Common myeloid progenitor, CD34-positive (primary cell): ENCODE results near the gene CPD.
"Not testable (repeated sequence)": the region's sequence is repeated elsewhere in the genome, so short reads cannot be mapped to it uniquely, and the experiment has no call there.

Experiments
- CTCF ChIA-PET: fragments of 350-600 bp; sonication (Branson Sonifier 250); formaldehyde crosslinking; loops from one replicate; lab custom pipeline; 2021; ENCODE audit warnings: antibody characterized with exemption; lab: Charles Lee
- POLR2A ChIA-PET: fragments of 350-600 bp; sonication (Branson Sonifier 250); formaldehyde crosslinking; loops from one replicate; lab custom pipeline; 2021; ENCODE audit warnings: antibody characterized with exemption; lab: Charles Lee
- DNase-seq, 3 donors: peaks; one replicate each; pipeline versions ENCODE4 v3.0.0 to v3.0.0-alpha.2; 2013
- H3K27ac ChIP-seq, 2 experiments: 1 replicate in 1 of 2; 2 replicates in 1 of 2; pipeline ENCODE4 v1.7.0; 2013; ENCODE audit warnings: inconsistent platforms in 2 of 2, low read length in 2 of 2, mild to moderate bottlenecking in 2 of 2, low read depth in 1 of 2, moderate library complexity in 1 of 2; ENCODE audit not compliant: severe bottlenecking in 2 of 2, insufficient read depth in 1 of 2, poor library complexity in 1 of 2
- H3K27me3 ChIP-seq, 5 experiments: replicated peaks in 2 of 5; 1 replicate in 3 of 5; 2 replicates in 2 of 5; pipeline versions ENCODE4 v1.6.1 to v1.7.0; 2013; ENCODE audit warnings: low read length in 4 of 5, mild to moderate bottlenecking in 2 of 5, moderate library complexity in 2 of 5, inconsistent platforms in 1 of 5; ENCODE audit not compliant: insufficient read depth in 5 of 5, control insufficient read depth in 4 of 5
- H3K36me3 ChIP-seq, 4 experiments: 1 replicate in 2 of 4; 2 replicates in 2 of 4; pipeline versions ENCODE4 v1.6.1 to v1.7.0; 2013; ENCODE audit warnings: low read length in 3 of 4, control low read depth in 1 of 4, mild to moderate bottlenecking in 1 of 4; ENCODE audit not compliant: control insufficient read depth in 4 of 4, insufficient read depth in 4 of 4
- H3K4me1 ChIP-seq, 4 experiments: 1 replicate in 3 of 4; 2 replicates in 1 of 4; pipeline versions ENCODE4 v1.6.1 to v1.7.1; 2013; ENCODE audit warnings: low read length in 3 of 4, mild to moderate bottlenecking in 3 of 4, control low read depth in 1 of 4, inconsistent platforms in 1 of 4, moderate library complexity in 1 of 4; ENCODE audit not compliant: control insufficient read depth in 4 of 4, insufficient read depth in 4 of 4; ENCODE audit errors: control extremely low read depth in 1 of 4
- H3K4me3 ChIP-seq, 7 experiments: 1 replicate in 4 of 7; 2 replicates in 3 of 7; pipeline versions ENCODE4 v1.5.1 to v1.7.0; 2013; ENCODE audit warnings: mild to moderate bottlenecking in 7 of 7, low read length in 6 of 7, moderate library complexity in 6 of 7, inconsistent platforms in 2 of 7, low read depth in 2 of 7, control low read depth in 1 of 7; ENCODE audit not compliant: insufficient read depth in 4 of 7, control insufficient read depth in 1 of 7; ENCODE audit errors: extremely low read depth in 1 of 7
- H3K9me3 ChIP-seq, 5 experiments: 1 replicate in 4 of 5; 2 replicates in 1 of 5; pipeline versions ENCODE4 v1.6.1 to v1.7.1; 2013; ENCODE audit warnings: low read length in 4 of 5, mild to moderate bottlenecking in 2 of 5, inconsistent platforms in 1 of 5, low read depth in 1 of 5, moderate library complexity in 1 of 5; ENCODE audit not compliant: control insufficient read depth in 4 of 5, insufficient read depth in 2 of 5; ENCODE audit errors: control extremely low read depth in 1 of 5
- WGBS: methylation state at CpG from one replicate; pipeline ENCODE4 v1.1.5; 2013; ENCODE audit not compliant: insufficient coverage; 5-methylcytosine and 5-hydroxymethylcytosine counted together

CPD gene

GRCh38 chr17:30418070-30418469, 39.3 kb downstream of the CPD start:
- 86% methylated on average over 1 of the region's 1 CpG for WGBS
- H3K4me3 ChIP-seq, POLR2A ChIA-PET, H3K27me3 ChIP-seq, H3K36me3 ChIP-seq, H3K9me3 ChIP-seq, DNase-seq, H3K27ac ChIP-seq, CTCF ChIA-PET, H3K4me1 ChIP-seq: not testable (repeated sequence)

GRCh38 chr17:30421592-30421991, 42.9 kb downstream of the CPD start:
- Histone ChIP-seq H3K27me3 (no peaks in the 10 kb centered on the region), H3K4me1 (no peaks in the 10 kb centered on the region), H3K9me3 (no peaks in the 10 kb centered on the region), H3K4me3 (no peak overlapping the region), H3K27ac (no peak overlapping the region), H3K36me3 (peaks cover 4 to 18% (median 12%) of the 10 kb centered on the region in 4 experiments)
- ChIA-PET CTCF (interaction anchor here (1.6 kb wide), 1 partner anchor 10 kb away, joined by 3 read pairs; no protein-coding TSS in a partner anchor), POLR2A (no interaction called here)
- DNase-seq = no peak
- 100% methylated on average over 3 of the region's 4 CpGs for WGBS

- H3K27me3 ChIP-seq = no peaks in the 10 kb centered on the region
- H3K36me3 ChIP-seq = peaks cover 4 to 18% (median 13%) of the 10 kb centered on the region in 4 experiments
- no peak overlapping the region for H3K4me3 ChIP-seq
- H3K27ac ChIP-seq = no peak overlapping the region
- DNase-seq = no peak
- no peaks in the 10 kb centered on the region for H3K9me3 ChIP-seq
- POLR2A ChIA-PET = no interaction called here
- H3K4me1 ChIP-seq = no peaks in the 10 kb centered on the region
- CTCF ChIA-PET = no interaction called here
These were observed 43.4 kb downstream of the CPD start for GRCh38 chr17:30422171-30422570.

GRCh38 chr17:30424471-30424870, 45.7 kb downstream of the CPD start:
- POLR2A ChIA-PET = no interaction called here
- Histone ChIP-seq H3K27me3 (no peaks in the 10 kb centered on the region), H3K36me3 (peaks cover 10 to 21% (median 14%) of the 10 kb centered on the region in 4 experiments), H3K27ac (no peak overlapping the region), H3K4me3 (no peak overlapping the region), H3K9me3 (no peaks in the 10 kb centered on the region), H3K4me1 (no peaks in the 10 kb centered on the region)
- 100% methylated on average over 2 of the region's 2 CpGs for WGBS
- CTCF ChIA-PET = no interaction called here
- DNase-seq = no peak

- Histone ChIP-seq H3K4me1 (no peaks in the 10 kb centered on the region), H3K27ac (no peak overlapping the region), H3K27me3 (no peaks in the 10 kb centered on the region), H3K36me3 (peaks cover 10 to 21% (median 15%) of the 10 kb centered on the region in 4 experiments), H3K4me3 (no peak overlapping the region), H3K9me3 (no peaks in the 10 kb centered on the region)
- POLR2A ChIA-PET = interaction anchor here (0.7 kb wide), 1 partner anchor 11 kb away, joined by 3 read pairs; no protein-coding TSS in a partner anchor
- no peak for DNase-seq
- CTCF ChIA-PET = no interaction called here
- WGBS = 95% methylated on average over 2 of the region's 2 CpGs
These were observed 47.6 kb downstream of the CPD start for GRCh38 chr17:30426292-30426691.

- H3K4me1 ChIP-seq = no peaks in the 10 kb centered on the region
- peaks cover 7 to 24% (median 13%) of the 10 kb centered on the region in 4 experiments for H3K36me3 ChIP-seq
- H3K27ac ChIP-seq = no peak overlapping the region
- no CpG with 5 or more reads among the region's 1 CpG for WGBS
- POLR2A ChIA-PET = no interaction called here
- no peak for DNase-seq
- no peak overlapping the region for H3K4me3 ChIP-seq
- no peaks in the 10 kb centered on the region for H3K27me3 ChIP-seq
- CTCF ChIA-PET = no interaction called here
- no peaks in the 10 kb centered on the region for H3K9me3 ChIP-seq
These were observed 48.9 kb downstream of the CPD start for GRCh38 chr17:30427611-30428010.

- no peaks in the 10 kb centered on the region for H3K9me3 ChIP-seq
- no peaks in the 10 kb centered on the region for H3K4me1 ChIP-seq
- ChIA-PET CTCF (no interaction called here), POLR2A (interaction anchor here (0.6 kb wide), 1 partner anchor 520 kb away, joined by 3 read pairs; no protein-coding TSS in a partner anchor)
- H3K36me3 ChIP-seq = peaks cover 6 to 24% (median 9%) of the 10 kb centered on the region in 4 experiments
- no peak overlapping the region for H3K4me3 ChIP-seq
- DNase-seq = no peak
- H3K27ac ChIP-seq = no peak overlapping the region
- no peaks in the 10 kb centered on the region for H3K27me3 ChIP-seq
- 100% methylated on average over 1 of the region's 1 CpG for WGBS
These were observed 50.4 kb downstream of the CPD start for GRCh38 chr17:30429155-30429554.
